ENCODE data around the gene RAB4B. TPM values are rescaled to one million over a fixed set of nuclear protein-coding genes. Genes with fewer than 3 reads are reported as not detected.

RAB4B gene
- total RNA-seq, 1 donor: 13.8 TPM

DNA sequence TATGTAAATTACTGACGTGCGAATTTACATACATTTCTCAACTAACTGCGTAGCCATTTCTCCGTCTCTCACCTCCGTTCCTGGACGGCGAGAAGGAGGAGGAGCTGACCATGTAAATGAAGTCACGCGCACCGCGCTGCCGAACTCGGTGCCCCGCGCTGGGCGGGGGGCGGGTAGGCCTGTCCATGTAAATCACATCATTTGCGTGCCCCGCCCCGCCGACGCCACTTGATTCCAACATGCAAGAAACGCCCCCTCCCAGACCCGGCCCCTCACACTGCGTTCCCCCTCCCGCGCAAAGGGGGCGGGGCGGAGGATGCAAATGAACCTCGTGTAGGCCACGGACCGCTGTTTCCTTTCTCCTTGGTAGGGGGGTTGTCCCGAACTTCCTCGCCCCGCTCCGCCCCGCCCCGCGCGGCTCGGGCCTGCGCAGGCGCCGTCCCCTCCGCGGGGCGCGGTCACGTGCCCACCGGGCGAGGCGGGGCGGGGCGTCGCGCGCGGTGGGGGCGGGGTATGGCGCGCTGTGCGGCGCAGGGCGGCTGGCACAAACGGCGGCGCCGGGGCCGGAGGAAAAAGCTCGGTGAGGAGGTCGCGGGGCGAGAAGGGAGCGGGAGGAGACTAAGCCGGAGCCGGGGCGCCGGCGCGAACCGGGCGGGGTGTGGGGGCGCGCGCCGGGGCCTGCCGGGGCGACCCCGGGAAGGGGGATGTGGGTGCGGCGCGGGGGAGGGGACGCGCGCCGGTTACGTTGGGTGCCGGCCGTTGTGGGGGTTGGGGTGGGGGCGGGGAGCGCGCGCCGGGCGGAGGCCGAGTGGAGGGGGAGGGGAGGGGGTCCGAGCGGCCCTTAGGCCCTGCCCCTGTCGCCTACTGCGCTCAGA is 20.9 kb downstream of the RAB4B start, which contains the start of gene EGLN2:
Gene EGLN2, plus strand, starts transcription at position 509 of the 875 bp plus-strand sequence. CDS start 1,382 bp downstream, outside the sequence.
- peaks cover 49% of the 10 kb centered on the region for H3K79me2 ChIP-seq (ENCODE audit: insufficient read depth, low read length)
- H3K4me2 ChIP-seq (ENCODE audit: insufficient read depth, low read length): peak within 1 kb of the TSS; percentile 96
- TF ChIP-seq, protein P1, sequence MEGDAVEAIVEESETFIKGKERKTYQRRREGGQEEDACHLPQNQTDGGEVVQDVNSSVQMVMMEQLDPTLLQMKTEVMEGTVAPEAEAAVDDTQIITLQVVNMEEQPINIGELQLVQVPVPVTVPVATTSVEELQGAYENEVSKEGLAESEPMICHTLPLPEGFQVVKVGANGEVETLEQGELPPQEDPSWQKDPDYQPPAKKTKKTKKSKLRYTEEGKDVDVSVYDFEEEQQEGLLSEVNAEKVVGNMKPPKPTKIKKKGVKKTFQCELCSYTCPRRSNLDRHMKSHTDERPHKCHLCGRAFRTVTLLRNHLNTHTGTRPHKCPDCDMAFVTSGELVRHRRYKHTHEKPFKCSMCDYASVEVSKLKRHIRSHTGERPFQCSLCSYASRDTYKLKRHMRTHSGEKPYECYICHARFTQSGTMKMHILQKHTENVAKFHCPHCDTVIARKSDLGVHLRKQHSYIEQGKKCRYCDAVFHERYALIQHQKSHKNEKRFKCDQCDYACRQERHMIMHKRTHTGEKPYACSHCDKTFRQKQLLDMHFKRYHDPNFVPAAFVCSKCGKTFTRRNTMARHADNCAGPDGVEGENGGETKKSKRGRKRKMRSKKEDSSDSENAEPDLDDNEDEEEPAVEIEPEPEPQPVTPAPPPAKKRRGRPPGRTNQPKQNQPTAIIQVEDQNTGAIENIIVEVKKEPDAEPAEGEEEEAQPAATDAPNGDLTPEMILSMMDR (IDR thresholded peaks at IDR 0.05; ENCODE audit: extremely low read depth, low read depth, low read length): no peak

DNA sequence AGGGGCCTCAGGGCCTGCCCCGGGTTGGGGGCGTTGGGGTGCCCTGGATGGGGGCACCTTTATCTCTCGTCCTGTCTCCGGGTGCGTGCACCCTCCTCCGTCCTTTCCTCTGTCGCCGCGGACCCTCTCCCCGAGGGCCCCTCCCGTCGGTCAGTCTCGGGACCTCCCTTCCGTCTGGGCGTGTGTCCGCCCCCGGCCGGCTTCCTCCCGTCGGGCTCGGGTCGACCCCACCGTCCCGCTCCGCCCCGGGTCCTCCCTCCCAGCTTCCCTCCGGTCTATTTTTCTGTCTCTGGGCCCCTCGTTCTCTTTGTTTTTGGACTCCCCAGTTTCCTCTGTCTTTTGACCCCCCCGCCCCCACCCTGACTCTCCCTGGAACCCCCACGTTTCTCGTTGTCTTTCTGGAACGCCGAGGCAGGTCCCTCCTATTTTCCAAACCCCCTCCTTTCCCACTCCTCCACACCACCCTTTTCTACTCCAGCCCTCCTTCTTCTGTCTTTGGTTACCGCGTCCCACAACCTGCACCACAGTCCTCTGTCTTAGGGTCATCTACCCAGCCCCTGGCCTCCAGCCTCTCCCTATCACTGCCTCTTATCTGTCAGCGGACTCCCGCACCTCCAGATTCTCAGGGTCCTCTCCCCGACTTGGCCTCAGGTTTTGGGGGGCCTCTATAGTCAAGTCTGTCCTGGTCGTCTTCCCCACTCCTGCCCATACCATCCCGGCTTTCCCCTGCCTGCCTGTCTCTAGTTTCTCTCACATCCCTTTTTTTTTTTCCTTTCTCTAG is 21.7 kb downstream of the RAB4B start:
- Histone ChIP-seq H3K27me3 (ENCODE audit: insufficient read depth, low read length) (no peaks in the 10 kb centered on the region), H3K79me2 (ENCODE audit: insufficient read depth, low read length) (peaks cover 57% of the 10 kb centered on the region), H3K27ac (ENCODE audit: low read depth, low read length) (peak overlapping the region; percentile 76), H3K4me3 (ENCODE audit: insufficient read depth, low read length) (peak overlapping the region; percentile 88), H3K4me2 (ENCODE audit: insufficient read depth, low read length) (peak overlapping the region; percentile 94), H3K4me1 (ENCODE audit: insufficient read depth, low read length) (peaks cover 41% of the 10 kb centered on the region), H3K36me3 (ENCODE audit: insufficient read depth, low read length) (peaks cover 30% of the 10 kb centered on the region), H2AFZ (ENCODE audit: low read length) (peak overlapping the region; percentile 41), H3K9me3 (ENCODE audit: low read depth, low read length) (no peaks in the 10 kb centered on the region), H4K20me1 (ENCODE audit: insufficient read depth, low read length) (peaks cover 50% of the 10 kb centered on the region)
- TF ChIP-seq, protein P1 (IDR thresholded peaks at IDR 0.05; ENCODE audit: extremely low read depth, low read depth, low read length): no peak
- no peak for DNase-seq (ENCODE audit: insufficient read length, low spot score, missing footprints)

More for the DNA sequence above, 20.9 kb downstream of the RAB4B start, which contains the start of gene EGLN2:
- peaks cover 24% of the 10 kb centered on the region for H3K36me3 ChIP-seq (ENCODE audit: insufficient read depth, low read length)
- H3K9me3 ChIP-seq (ENCODE audit: low read depth, low read length): no peaks in the 10 kb centered on the region
- peak within 1 kb of the TSS; percentile 92 for H2AFZ ChIP-seq (ENCODE audit: low read length)
- H3K4me1 ChIP-seq (ENCODE audit: insufficient read depth, low read length): peaks cover 41% of the 10 kb centered on the region
- H3K4me3 ChIP-seq (ENCODE audit: insufficient read depth, low read length): peak within 1 kb of the TSS; percentile 88
- H4K20me1 ChIP-seq (ENCODE audit: insufficient read depth, low read length): peaks cover 42% of the 10 kb centered on the region
- peak; percentile 99 for DNase-seq (ENCODE audit: insufficient read length, low spot score, missing footprints)
- H3K27me3 ChIP-seq (ENCODE audit: insufficient read depth, low read length): no peaks in the 10 kb centered on the region
- peak within 1 kb of the TSS; percentile 95 for H3K27ac ChIP-seq (ENCODE audit: low read depth, low read length)

DNA sequence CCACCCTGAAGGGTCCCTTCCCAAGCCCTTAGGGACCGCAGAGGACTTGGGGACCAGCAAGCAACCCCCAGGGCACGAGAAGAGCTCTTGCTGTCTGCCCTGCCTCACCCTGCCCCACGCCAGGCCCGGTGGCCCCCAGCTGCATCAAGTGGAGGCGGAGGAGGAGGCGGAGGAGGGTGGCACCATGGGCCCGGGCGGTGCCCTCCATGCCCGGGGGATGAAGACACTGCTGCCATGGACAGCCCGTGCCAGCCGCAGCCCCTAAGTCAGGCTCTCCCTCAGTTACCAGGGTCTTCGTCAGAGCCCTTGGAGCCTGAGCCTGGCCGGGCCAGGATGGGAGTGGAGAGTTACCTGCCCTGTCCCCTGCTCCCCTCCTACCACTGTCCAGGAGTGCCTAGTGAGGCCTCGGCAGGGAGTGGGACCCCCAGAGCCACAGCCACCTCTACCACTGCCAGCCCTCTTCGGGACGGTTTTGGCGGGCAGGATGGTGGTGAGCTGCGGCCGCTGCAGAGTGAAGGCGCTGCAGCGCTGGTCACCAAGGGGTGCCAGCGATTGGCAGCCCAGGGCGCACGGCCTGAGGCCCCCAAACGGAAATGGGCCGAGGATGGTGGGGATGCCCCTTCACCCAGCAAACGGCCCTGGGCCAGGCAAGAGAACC is 22.4 kb downstream of the RAB4B start:
- Histone ChIP-seq H3K79me2 (ENCODE audit: insufficient read depth, low read length) (peaks cover 64% of the 10 kb centered on the region), H3K4me1 (ENCODE audit: insufficient read depth, low read length) (peaks cover 41% of the 10 kb centered on the region), H3K4me3 (ENCODE audit: insufficient read depth, low read length) (peak overlapping the region; percentile 88), H2AFZ (ENCODE audit: low read length) (no peak overlapping the region), H4K20me1 (ENCODE audit: insufficient read depth, low read length) (peaks cover 57% of the 10 kb centered on the region), H3K4me2 (ENCODE audit: insufficient read depth, low read length) (peak overlapping the region; percentile 94), H3K36me3 (ENCODE audit: insufficient read depth, low read length) (peaks cover 36% of the 10 kb centered on the region), H3K27ac (ENCODE audit: low read depth, low read length) (peak overlapping the region; percentile 45), H3K27me3 (ENCODE audit: insufficient read depth, low read length) (no peaks in the 10 kb centered on the region), H3K9me3 (ENCODE audit: low read depth, low read length) (no peaks in the 10 kb centered on the region)
- TF ChIP-seq, protein P1 (IDR thresholded peaks at IDR 0.05; ENCODE audit: extremely low read depth, low read depth, low read length): no peak
- DNase-seq (ENCODE audit: insufficient read length, low spot score, missing footprints): peak; percentile 25

Measured in osteoblast (primary cell).